H4 (cell line): Measurements from ENCODE around the gene LPO. TPM values are rescaled to one million over a fixed set of nuclear protein-coding genes. Genes with fewer than 3 reads are reported as not detected.

Experiments used
- DNase-seq: peaks from one replicate; pipeline ENCODE4 v3.0.0-alpha.2; 2015; ENCODE audit warnings: low spot score
- total RNA-seq: library from RNA; depleted of rRNA; stranded (reverse); fragments of >200 nt; shearing (Covaris generic); gene quantifications from 2 replicates; pipeline ENCODE4 v1.2.3, GENCODE V29; 2014; rRNA removed

LPO gene
- total RNA-seq, 1 experiment from 2014 or later, result not detected

DNA sequence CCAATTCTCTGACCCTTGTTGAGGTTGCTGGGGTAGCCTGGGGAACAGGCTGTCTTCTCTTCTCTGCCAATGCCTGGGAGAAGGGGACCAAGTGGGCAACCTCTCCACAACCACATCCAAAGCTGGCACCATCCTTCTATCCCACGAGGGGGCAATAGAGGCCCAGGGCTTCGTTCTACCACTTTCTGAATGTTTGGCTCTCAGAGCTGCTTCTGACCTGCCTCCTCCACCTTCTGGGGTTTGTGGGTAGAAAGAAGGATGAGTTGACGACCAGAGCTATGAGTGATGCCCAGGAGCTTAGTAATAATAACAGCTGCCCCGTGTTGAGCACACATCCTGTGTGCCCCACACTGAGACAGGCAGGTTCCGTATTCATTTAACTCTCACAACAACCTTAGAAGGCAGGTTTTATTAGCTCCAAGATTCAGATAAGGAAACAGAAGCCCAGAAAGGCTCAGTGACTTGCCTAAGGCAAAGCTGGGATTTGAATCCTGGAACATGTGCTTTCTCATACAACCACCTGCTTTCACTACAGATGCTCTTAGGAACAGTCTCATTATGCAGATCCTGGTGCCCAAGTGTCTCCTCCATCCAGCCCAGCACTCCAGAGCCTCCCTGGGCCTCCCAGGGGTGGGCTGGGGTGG, 79.2 kb downstream of the LPO start:
- peak; percentile 84 for DNase-seq

DNA sequence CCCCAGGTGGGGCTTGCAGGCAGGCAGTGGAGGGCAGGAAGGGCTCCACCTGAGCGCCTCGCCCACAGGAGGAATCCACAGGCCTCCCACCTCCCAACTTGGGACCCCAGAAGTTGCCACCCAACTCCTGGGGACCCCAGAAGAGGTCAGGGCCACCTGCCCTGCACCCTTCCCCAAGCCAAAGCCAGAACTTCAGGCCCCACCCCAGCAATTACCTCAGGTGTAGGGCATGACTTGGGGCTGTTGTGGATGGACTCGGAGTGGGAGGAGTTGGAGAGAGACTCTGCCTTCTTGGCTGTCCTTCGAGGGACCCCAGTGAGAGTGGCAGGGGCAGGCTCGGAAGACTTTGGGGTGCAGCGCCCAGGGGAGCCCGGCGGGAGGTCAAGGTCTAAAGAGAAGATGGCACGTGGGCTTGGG, 79.7 kb downstream of the LPO start:
- DNase-seq, result no peak

Other genes with a start within 250 kb of the LPO start
- gene SRSF1, start 231.3 kb upstream of the LPO start, total RNA-seq, result 432 and 491 TPM in 2 replicates
- gene DYNLL2, start 155.2 kb upstream of the LPO start, total RNA-seq, result 10.6 and 14.5 TPM in 2 replicates
- gene OR4D1, start 90.2 kb upstream of the LPO start, total RNA-seq, result 0.02 TPM in 1 of 2 replicates, not detected in the other
- not detected in 2 replicates for gene OR4D2, start 71.6 kb upstream of the LPO start, total RNA-seq
- gene EPX, start 45.9 kb upstream of the LPO start, total RNA-seq, result 0.08 TPM in 1 of 2 replicates, not detected in the other
- gene MKS1, start 19.3 kb upstream of the LPO start, total RNA-seq, result 16.8 and 18.1 TPM in 2 replicates
- not detected in 2 replicates for gene MPO, start 42.4 kb downstream of the LPO start, total RNA-seq
- not detected in 2 replicates for gene TSPOAP1, start 90.2 kb downstream of the LPO start, total RNA-seq
- 94.2 and 99.9 TPM in 2 replicates for gene SUPT4H1, start 113.6 kb downstream of the LPO start, total RNA-seq
- 1.8 and 2.1 TPM in 2 replicates for gene RNF43, start 178.9 kb downstream of the LPO start, total RNA-seq
- gene HSF5, start 249.8 kb downstream of the LPO start, total RNA-seq, result not detected in 2 replicates